GM23338 (cell line): ENCODE data around the gene BNC2. TPM values are rescaled to one million over a fixed set of nuclear protein-coding genes. Genes with fewer than 3 reads are reported as not detected.

ENCODE experiments used
- ATAC-seq: fragments of 200-7000 bp; cut with Tn5 transposase; 3 replicates; pipeline ENCODE4 v1.9.1; 2020
- DNase-seq: peaks from one replicate; pipeline ENCODE4 v3.0.0-alpha.2; 2015; ENCODE audit warnings: low spot score
- H2AFZ ChIP-seq: fragments of 200-600 bp; sonication (generic); 2 replicates; pipeline ENCODE4 v1.8.0; 2016; ENCODE audit warnings: antibody characterized with exemption, mild to moderate bottlenecking, moderate library complexity
- H3F3A ChIP-seq: fragments of 200-600 bp; sonication (generic); replicated peaks from 2 replicates; pipeline ENCODE4 v1.8.0; 2017; ENCODE audit warnings: antibody characterized with exemption, mixed run types, low read depth
- H3K27ac ChIP-seq: fragments of 200-600 bp; sonication (generic); 2 replicates; pipeline ENCODE4 v1.6.1; 2016; ENCODE audit warnings: low read depth
- H3K27me3 ChIP-seq: fragments of 200-600 bp; sonication (generic); 2 replicates; pipeline ENCODE4 v1.8.0; 2016; ENCODE audit warnings: mild to moderate bottlenecking, mixed run types, moderate library complexity; ENCODE audit not compliant: insufficient read depth
- H3K36me3 ChIP-seq: fragments of 200-600 bp; sonication (generic); 2 replicates; pipeline ENCODE4 v1.8.0; 2016; ENCODE audit warnings: mild to moderate bottlenecking; ENCODE audit not compliant: insufficient read depth
- H3K4me1 ChIP-seq: fragments of 200-600 bp; sonication (generic); 2 replicates; pipeline ENCODE4 v1.8.0; 2016; ENCODE audit warnings: mild to moderate bottlenecking, moderate library complexity; ENCODE audit not compliant: insufficient read depth
- H3K4me2 ChIP-seq: fragments of 200-600 bp; sonication (generic); 2 replicates; pipeline ENCODE4 v1.7.1; 2017; ENCODE audit warnings: mixed run types
- H3K4me3 ChIP-seq: fragments of 200-600 bp; sonication (generic); 2 replicates; pipeline ENCODE4 v1.6.1; 2016; ENCODE audit warnings: mixed run types
- H3K79me2 ChIP-seq: fragments of 200-600 bp; sonication (generic); replicated peaks from 2 replicates; pipeline ENCODE4 v1.8.0; 2017; ENCODE audit warnings: mild to moderate bottlenecking; ENCODE audit not compliant: insufficient read depth
- H3K9me2 ChIP-seq: fragments of 200-600 bp; sonication (generic); 2 replicates; pipeline ENCODE4 v1.8.0; 2017; ENCODE audit not compliant: insufficient read depth
- H4K20me1 ChIP-seq: fragments of 200-600 bp; sonication (generic); replicated peaks from 2 replicates; pipeline ENCODE4 v1.8.0; 2017; ENCODE audit warnings: mild to moderate bottlenecking; ENCODE audit not compliant: insufficient read depth
- H3K27ac Mint-ChIP-seq: 2 replicates; pipeline ENCODE4 v1.8.0; 2020; ENCODE audit warnings: inconsistent platforms, mild to moderate bottlenecking, moderate library complexity, mixed read lengths
- H3K27me3 Mint-ChIP-seq: 3 replicates; pipeline ENCODE4 v1.8.0; 2022; ENCODE audit warnings: low read depth, mild to moderate bottlenecking, moderate library complexity, mixed read lengths, inconsistent platforms; ENCODE audit not compliant: insufficient read depth, poor library complexity
- H3K36me3 Mint-ChIP-seq: 3 replicates; pipeline ENCODE4 v1.8.0; 2021; ENCODE audit warnings: low read depth, mild to moderate bottlenecking, inconsistent platforms, moderate library complexity, mixed read lengths
- H3K4me1 Mint-ChIP-seq: 3 replicates; pipeline ENCODE4 v1.8.0; 2020; ENCODE audit warnings: mild to moderate bottlenecking, inconsistent platforms, mixed read lengths
- H3K4me3 Mint-ChIP-seq: 3 replicates; pipeline ENCODE4 v1.8.0; 2021; ENCODE audit warnings: moderate library complexity, mild to moderate bottlenecking, inconsistent platforms, mixed read lengths
- H3K9me3 Mint-ChIP-seq: 3 replicates; pipeline ENCODE4 v1.8.0; 2020; ENCODE audit warnings: moderate library complexity, mild to moderate bottlenecking, inconsistent platforms, mixed read lengths
- CREB1 ChIP-seq: fragments of 250-450 bp; sonication (Bioruptor Pico); IDR thresholded peaks from 2 replicates; pipeline ENCODE4 v1.5.0; 2020; ENCODE audit warnings: low read depth, mild to moderate bottlenecking, moderate library complexity
- EZH2 ChIP-seq: fragments of 200-600 bp; sonication (generic); IDR thresholded peaks from one replicate; pipeline ENCODE4 v1.8.0; 2017; ENCODE audit warnings: antibody characterized with exemption, mild to moderate bottlenecking, low read depth; ENCODE audit not compliant: unreplicated experiment
- EZH2phosphoT487 ChIP-seq: fragments of 200-600 bp; sonication (generic); IDR thresholded peaks from one replicate; pipeline ENCODE4 v1.8.1; 2018; ENCODE audit warnings: antibody characterized with exemption; ENCODE audit not compliant: unreplicated experiment
- JUNB ChIP-seq: IDR thresholded peaks from one replicate; pipeline ENCODE4 v1.6.1; 2016; ENCODE audit warnings: antibody characterized with exemption; ENCODE audit not compliant: unreplicated experiment
- NANOG ChIP-seq: IDR thresholded peaks from 2 replicates; pipeline ENCODE4 v1.6.1; 2016; ENCODE audit warnings: antibody characterized with exemption, borderline replicate concordance
- POLR2AphosphoS5 ChIP-seq: IDR thresholded peaks from 2 replicates; pipeline ENCODE4 v1.6.1; 2016; ENCODE audit warnings: antibody characterized with exemption, low read depth
- STAT1 ChIP-seq: IDR thresholded peaks from one replicate; pipeline ENCODE4 v1.6.1; 2016; ENCODE audit warnings: antibody characterized with exemption; ENCODE audit not compliant: unreplicated experiment
- ZNF114 ChIP-seq: fragments of 250-450 bp; sonication (Bioruptor Pico); IDR thresholded peaks from 2 replicates; pipeline ENCODE4 v1.5.0; 2020; ENCODE audit warnings: mild to moderate bottlenecking, moderate library complexity
- ZNF331 ChIP-seq: fragments of 250-450 bp; sonication (Bioruptor Pico); IDR thresholded peaks from 2 replicates; pipeline ENCODE4 v1.5.0; 2020; ENCODE audit warnings: low read depth, mild to moderate bottlenecking, moderate library complexity
- polyA plus RNA-seq: library from polyadenylated mRNA; unstranded; fragments of >200 nt; fragmentation: Nextera tagmentation; extraction: Ambion mirVana; gene quantifications from 2 replicates; pipeline ENCODE4 v1.2.1, GENCODE V29; 2016
- total RNA-seq: library from RNA; depleted of rRNA; stranded (reverse); fragments of >200 nt; shearing (Covaris generic); gene quantifications from 2 replicates; pipeline ENCODE4 v1.2.3, GENCODE V29; 2014
- TF ChIP-seq, protein P1 (sequence below), 2 experiments: fragments of 200-600 bp in 1 of 2; sonication (generic) in 1 of 2; conservative IDR thresholded peaks; 2 replicates each; pipeline versions ENCODE4 v1.5.1 to v1.6.1; 2016 to 2017; ENCODE audit warnings: antibody characterized with exemption in 2 of 2, low read depth in 2 of 2, mild to moderate bottlenecking in 2 of 2, moderate library complexity in 1 of 2
- TF ChIP-seq, protein P2 (sequence below): IDR thresholded peaks from one replicate; pipeline ENCODE4 v1.6.1; 2018; ENCODE audit warnings: antibody characterized with exemption; ENCODE audit not compliant: unreplicated experiment
- TF ChIP-seq, protein P3 (sequence below): fragments of 250-450 bp; sonication (Bioruptor Pico); IDR thresholded peaks from 2 replicates; pipeline ENCODE4 v1.5.0; 2020; ENCODE audit warnings: mild to moderate bottlenecking, moderate library complexity
- TF ChIP-seq, protein P4 (sequence below): IDR thresholded peaks from 2 replicates; pipeline ENCODE4 v1.6.1; 2016; ENCODE audit warnings: antibody characterized with exemption

Gene BNC2
- total and polyA plus RNA-seq, 2 experiments from 2014 or later = 12.7 to 13.2 TPM

DNA sequence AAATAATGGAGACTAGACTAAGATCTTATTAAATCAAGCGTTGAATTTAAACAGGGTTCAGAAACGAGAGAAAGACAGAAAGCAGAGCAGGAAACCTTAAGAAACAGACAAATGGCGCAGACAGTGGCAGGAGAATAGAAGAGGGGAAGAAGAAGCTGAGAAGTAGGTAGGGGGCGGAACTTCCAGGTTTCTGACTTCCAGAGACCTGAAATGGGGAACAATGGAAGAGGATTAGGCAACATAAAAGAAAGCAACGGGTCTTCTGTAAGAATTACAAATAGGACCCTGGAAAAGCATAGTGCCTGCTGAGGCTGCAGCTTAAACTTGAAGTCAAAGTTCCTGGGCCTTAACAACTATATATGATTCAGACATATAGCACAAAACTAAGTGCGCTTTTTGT, 101.7 kb downstream of the BNC2 start:
- Mint-ChIP-seq H3K36me3 (no peaks in the 10 kb centered on the region; the same call in none of the 3 replicates), H3K27ac (peak overlapping the region; percentile 91), H3K4me1 (peaks cover 64% of the 10 kb centered on the region), H3K9me3 (no peaks in the 10 kb centered on the region), H3K27me3 (peaks cover 3% of the 10 kb centered on the region), H3K4me3 (peak overlapping the region; percentile 1; the same call in 1 of the 3 replicates)
- Histone ChIP-seq H3K27ac (peak overlapping the region; percentile 33), H3K27me3 (no peaks in the 10 kb centered on the region), H3K4me3 (no peak overlapping the region), H3K9me2 (0 out of 2 replicates have a peak, but pooled peaks cover 3% of the 10 kb centered on the region), H4K20me1 (no peaks in the 10 kb centered on the region), H3F3A (peaks cover 10% of the 10 kb centered on the region; the same call in 1 of the 2 replicates), H2AFZ (no peak overlapping the region), H3K4me2 (peak overlapping the region; percentile 59), H3K36me3 (no peaks in the 10 kb centered on the region), H3K4me1 (peaks cover 55% of the 10 kb centered on the region), H3K79me2 (peaks cover 13% of the 10 kb centered on the region; the same call in 1 of the 2 replicates)
- ATAC-seq (peak; percentile 90), DNase-seq (peak; percentile 79)
- TF ChIP-seq CREB1 (CRISPR knock-in tag) = no peak
- TF ChIP-seq, protein P1, sequence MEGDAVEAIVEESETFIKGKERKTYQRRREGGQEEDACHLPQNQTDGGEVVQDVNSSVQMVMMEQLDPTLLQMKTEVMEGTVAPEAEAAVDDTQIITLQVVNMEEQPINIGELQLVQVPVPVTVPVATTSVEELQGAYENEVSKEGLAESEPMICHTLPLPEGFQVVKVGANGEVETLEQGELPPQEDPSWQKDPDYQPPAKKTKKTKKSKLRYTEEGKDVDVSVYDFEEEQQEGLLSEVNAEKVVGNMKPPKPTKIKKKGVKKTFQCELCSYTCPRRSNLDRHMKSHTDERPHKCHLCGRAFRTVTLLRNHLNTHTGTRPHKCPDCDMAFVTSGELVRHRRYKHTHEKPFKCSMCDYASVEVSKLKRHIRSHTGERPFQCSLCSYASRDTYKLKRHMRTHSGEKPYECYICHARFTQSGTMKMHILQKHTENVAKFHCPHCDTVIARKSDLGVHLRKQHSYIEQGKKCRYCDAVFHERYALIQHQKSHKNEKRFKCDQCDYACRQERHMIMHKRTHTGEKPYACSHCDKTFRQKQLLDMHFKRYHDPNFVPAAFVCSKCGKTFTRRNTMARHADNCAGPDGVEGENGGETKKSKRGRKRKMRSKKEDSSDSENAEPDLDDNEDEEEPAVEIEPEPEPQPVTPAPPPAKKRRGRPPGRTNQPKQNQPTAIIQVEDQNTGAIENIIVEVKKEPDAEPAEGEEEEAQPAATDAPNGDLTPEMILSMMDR (conservative IDR thresholded peaks at IDR 0.05; ENCODE audit: low read depth in 2 of 2) = no peak
- no peak for TF ChIP-seq ZNF331 (CRISPR knock-in tag)
- TF ChIP-seq POLR2AphosphoS5 = no peak
- TF ChIP-seq JUNB = no peak
- TF ChIP-seq STAT1 = no peak
- TF ChIP-seq, protein P2, sequence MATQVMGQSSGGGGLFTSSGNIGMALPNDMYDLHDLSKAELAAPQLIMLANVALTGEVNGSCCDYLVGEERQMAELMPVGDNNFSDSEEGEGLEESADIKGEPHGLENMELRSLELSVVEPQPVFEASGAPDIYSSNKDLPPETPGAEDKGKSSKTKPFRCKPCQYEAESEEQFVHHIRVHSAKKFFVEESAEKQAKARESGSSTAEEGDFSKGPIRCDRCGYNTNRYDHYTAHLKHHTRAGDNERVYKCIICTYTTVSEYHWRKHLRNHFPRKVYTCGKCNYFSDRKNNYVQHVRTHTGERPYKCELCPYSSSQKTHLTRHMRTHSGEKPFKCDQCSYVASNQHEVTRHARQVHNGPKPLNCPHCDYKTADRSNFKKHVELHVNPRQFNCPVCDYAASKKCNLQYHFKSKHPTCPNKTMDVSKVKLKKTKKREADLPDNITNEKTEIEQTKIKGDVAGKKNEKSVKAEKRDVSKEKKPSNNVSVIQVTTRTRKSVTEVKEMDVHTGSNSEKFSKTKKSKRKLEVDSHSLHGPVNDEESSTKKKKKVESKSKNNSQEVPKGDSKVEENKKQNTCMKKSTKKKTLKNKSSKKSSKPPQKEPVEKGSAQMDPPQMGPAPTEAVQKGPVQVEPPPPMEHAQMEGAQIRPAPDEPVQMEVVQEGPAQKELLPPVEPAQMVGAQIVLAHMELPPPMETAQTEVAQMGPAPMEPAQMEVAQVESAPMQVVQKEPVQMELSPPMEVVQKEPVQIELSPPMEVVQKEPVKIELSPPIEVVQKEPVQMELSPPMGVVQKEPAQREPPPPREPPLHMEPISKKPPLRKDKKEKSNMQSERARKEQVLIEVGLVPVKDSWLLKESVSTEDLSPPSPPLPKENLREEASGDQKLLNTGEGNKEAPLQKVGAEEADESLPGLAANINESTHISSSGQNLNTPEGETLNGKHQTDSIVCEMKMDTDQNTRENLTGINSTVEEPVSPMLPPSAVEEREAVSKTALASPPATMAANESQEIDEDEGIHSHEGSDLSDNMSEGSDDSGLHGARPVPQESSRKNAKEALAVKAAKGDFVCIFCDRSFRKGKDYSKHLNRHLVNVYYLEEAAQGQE = no peak
- TF ChIP-seq, protein P3, sequence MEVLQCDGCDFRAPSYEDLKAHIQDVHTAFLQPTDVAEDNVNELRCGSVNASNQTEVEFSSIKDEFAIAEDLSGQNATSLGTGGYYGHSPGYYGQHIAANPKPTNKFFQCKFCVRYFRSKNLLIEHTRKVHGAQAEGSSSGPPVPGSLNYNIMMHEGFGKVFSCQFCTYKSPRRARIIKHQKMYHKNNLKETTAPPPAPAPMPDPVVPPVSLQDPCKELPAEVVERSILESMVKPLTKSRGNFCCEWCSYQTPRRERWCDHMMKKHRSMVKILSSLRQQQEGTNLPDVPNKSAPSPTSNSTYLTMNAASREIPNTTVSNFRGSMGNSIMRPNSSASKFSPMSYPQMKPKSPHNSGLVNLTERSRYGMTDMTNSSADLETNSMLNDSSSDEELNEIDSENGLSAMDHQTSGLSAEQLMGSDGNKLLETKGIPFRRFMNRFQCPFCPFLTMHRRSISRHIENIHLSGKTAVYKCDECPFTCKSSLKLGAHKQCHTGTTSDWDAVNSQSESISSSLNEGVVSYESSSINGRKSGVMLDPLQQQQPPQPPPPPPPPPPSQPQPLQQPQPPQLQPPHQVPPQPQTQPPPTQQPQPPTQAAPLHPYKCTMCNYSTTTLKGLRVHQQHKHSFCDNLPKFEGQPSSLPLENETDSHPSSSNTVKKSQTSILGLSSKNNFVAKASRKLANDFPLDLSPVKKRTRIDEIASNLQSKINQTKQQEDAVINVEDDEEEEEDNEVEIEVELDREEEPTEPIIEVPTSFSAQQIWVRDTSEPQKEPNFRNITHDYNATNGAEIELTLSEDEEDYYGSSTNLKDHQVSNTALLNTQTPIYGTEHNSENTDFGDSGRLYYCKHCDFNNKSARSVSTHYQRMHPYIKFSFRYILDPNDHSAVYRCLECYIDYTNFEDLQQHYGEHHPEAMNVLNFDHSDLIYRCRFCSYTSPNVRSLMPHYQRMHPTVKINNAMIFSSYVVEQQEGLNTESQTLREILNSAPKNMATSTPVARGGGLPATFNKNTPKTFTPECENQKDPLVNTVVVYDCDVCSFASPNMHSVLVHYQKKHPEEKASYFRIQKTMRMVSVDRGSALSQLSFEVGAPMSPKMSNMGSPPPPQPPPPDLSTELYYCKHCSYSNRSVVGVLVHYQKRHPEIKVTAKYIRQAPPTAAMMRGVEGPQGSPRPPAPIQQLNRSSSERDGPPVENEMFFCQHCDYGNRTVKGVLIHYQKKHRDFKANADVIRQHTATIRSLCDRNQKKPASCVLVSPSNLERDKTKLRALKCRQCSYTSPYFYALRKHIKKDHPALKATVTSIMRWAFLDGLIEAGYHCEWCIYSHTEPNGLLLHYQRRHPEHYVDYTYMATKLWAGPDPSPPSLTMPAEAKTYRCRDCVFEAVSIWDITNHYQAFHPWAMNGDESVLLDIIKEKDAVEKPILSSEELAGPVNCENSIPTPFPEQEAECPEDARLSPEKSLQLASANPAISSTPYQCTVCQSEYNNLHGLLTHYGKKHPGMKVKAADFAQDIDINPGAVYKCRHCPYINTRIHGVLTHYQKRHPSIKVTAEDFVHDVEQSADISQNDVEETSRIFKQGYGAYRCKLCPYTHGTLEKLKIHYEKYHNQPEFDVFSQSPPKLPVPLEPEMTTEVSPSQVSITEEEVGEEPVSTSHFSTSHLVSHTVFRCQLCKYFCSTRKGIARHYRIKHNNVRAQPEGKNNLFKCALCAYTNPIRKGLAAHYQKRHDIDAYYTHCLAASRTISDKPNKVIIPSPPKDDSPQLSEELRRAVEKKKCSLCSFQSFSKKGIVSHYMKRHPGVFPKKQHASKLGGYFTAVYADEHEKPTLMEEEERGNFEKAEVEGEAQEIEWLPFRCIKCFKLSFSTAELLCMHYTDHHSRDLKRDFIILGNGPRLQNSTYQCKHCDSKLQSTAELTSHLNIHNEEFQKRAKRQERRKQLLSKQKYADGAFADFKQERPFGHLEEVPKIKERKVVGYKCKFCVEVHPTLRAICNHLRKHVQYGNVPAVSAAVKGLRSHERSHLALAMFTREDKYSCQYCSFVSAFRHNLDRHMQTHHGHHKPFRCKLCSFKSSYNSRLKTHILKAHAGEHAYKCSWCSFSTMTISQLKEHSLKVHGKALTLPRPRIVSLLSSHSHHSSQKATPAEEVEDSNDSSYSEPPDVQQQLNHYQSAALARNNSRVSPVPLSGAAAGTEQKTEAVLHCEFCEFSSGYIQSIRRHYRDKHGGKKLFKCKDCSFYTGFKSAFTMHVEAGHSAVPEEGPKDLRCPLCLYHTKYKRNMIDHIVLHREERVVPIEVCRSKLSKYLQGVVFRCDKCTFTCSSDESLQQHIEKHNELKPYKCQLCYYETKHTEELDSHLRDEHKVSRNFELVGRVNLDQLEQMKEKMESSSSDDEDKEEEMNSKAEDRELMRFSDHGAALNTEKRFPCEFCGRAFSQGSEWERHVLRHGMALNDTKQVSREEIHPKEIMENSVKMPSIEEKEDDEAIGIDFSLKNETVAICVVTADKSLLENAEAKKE = peak; percentile 90
- no peak for TF ChIP-seq EZH2phosphoT487
- peak; percentile 30; the same call in 1 of the 2 replicates for TF ChIP-seq NANOG
- no peak for TF ChIP-seq EZH2
- 0 out of 2 replicates have a peak, but pooled peaks have one; percentile 39 for TF ChIP-seq ZNF114 (CRISPR knock-in tag)
- TF ChIP-seq, protein P4, sequence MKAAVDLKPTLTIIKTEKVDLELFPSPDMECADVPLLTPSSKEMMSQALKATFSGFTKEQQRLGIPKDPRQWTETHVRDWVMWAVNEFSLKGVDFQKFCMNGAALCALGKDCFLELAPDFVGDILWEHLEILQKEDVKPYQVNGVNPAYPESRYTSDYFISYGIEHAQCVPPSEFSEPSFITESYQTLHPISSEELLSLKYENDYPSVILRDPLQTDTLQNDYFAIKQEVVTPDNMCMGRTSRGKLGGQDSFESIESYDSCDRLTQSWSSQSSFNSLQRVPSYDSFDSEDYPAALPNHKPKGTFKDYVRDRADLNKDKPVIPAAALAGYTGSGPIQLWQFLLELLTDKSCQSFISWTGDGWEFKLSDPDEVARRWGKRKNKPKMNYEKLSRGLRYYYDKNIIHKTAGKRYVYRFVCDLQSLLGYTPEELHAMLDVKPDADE = no peak
